Measurements from ENCODE around the gene HEPH. TPM values are rescaled to one million over a fixed set of nuclear protein-coding genes. Genes with fewer than 3 reads are reported as not detected.

Gene HEPH
- total and polyA plus RNA-seq, 4 donors: 0.68 to 2.5 (median 1.6) TPM

- no peaks in the 10 kb centered on the region for H3K9me3 ChIP-seq (ENCODE audit: control insufficient read depth in 4 of 4, low read length in 3 of 4)
- H3K27me3 ChIP-seq (ENCODE audit: control insufficient read depth in 4 of 4, insufficient read depth in 4 of 4, low read length in 3 of 4): peaks cover 0 to 10% (median 0%) of the 10 kb centered on the region in 4 donors
- no peak for DNase-seq (ENCODE audit: low spot score)
- H3K36me3 ChIP-seq (ENCODE audit: control insufficient read depth in 4 of 4, insufficient read depth in 3 of 4, low read depth in 1 of 4, low read length in 3 of 4): no peaks in the 10 kb centered on the region
- no peaks in the 10 kb centered on the region for H3K4me1 ChIP-seq (ENCODE audit: control insufficient read depth in 4 of 4, insufficient read depth in 4 of 4, low read length in 3 of 4)
- TF ChIP-seq RAD21 (IDR thresholded peaks at IDR 0.05) (no peak), ATF3 (IDR thresholded peaks at IDR 0.05) (no peak), GABPA (IDR thresholded peaks at IDR 0.05 in 1 of 2, conservative IDR thresholded peaks at IDR 0.05 in 1 of 2) (no peak), REST (IDR thresholded peaks at IDR 0.05) (no peak), FOXA2 (IDR thresholded peaks at IDR 0.05) (no peak), CTCF (IDR thresholded peaks at IDR 0.05; ENCODE audit: low read depth, low read length, missing input control) (no peak), NR2F2 (IDR thresholded peaks at IDR 0.05) (no peak), RXRA (IDR thresholded peaks at IDR 0.05) (no peak), FOXA1 (IDR thresholded peaks at IDR 0.05) (no peak), HNF4G (IDR thresholded peaks at IDR 0.05) (no peak), MAX (IDR thresholded peaks at IDR 0.05) (no peak), YY1 (IDR thresholded peaks at IDR 0.05) (no peak), TAF1 (conservative IDR thresholded peaks at IDR 0.05) (no peak), ZBTB33 (IDR thresholded peaks at IDR 0.05) (no peak)
- H3K4me3 ChIP-seq (ENCODE audit: low read depth in 1 of 3, low read length in 3 of 3): no peak overlapping the region
- no peak overlapping the region for H3K27ac ChIP-seq (ENCODE audit: low read depth in 1 of 2, low read length in 2 of 2)
- H3K9ac ChIP-seq (ENCODE audit: low read depth in 1 of 2, low read length in 2 of 2): no peak overlapping the region
Observed at GRCh38 chrX:66166671-66167070, 2.6 kb downstream of the HEPH start.

GRCh38 chrX:66167431-66167830 is 3.4 kb downstream of the HEPH start:
- Histone ChIP-seq H3K27me3 (ENCODE audit: control insufficient read depth in 4 of 4, insufficient read depth in 4 of 4, low read length in 3 of 4) (peaks cover 0 to 10% (median 0%) of the 10 kb centered on the region in 4 donors), H3K4me3 (ENCODE audit: low read depth in 1 of 3, low read length in 3 of 3) (no peak overlapping the region), H3K4me1 (ENCODE audit: control insufficient read depth in 4 of 4, insufficient read depth in 4 of 4, low read length in 3 of 4) (no peaks in the 10 kb centered on the region), H3K36me3 (ENCODE audit: control insufficient read depth in 4 of 4, insufficient read depth in 3 of 4, low read depth in 1 of 4, low read length in 3 of 4) (no peaks in the 10 kb centered on the region), H3K9ac (ENCODE audit: low read depth in 1 of 2, low read length in 2 of 2) (no peak overlapping the region), H3K27ac (ENCODE audit: low read depth in 1 of 2, low read length in 2 of 2) (no peak overlapping the region), H3K9me3 (ENCODE audit: control insufficient read depth in 4 of 4, low read length in 3 of 4) (no peaks in the 10 kb centered on the region)
- 80% methylated on average over 2 of the region's 2 CpGs for WGBS
- DNase-seq (ENCODE audit: low spot score): no peak
- TF ChIP-seq HNF4A (conservative IDR thresholded peaks at IDR 0.05): no peak
- no peak for TF ChIP-seq TAF1 (conservative IDR thresholded peaks at IDR 0.05)
- TF ChIP-seq CTCF (IDR thresholded peaks at IDR 0.05; ENCODE audit: low read depth, low read length, missing input control): no peak
- TF ChIP-seq REST (IDR thresholded peaks at IDR 0.05): no peak
- TF ChIP-seq ZBTB33 (IDR thresholded peaks at IDR 0.05): no peak
